HPDE6-E6E7 (cell line): ENCODE results near the gene THSD4.
A peak's percentile ranks its signal among the peaks of the same experiment; 100 is the strongest.
"Not testable (repeated sequence)": the region's sequence is repeated elsewhere in the genome, so short reads cannot be mapped to it uniquely, and the experiment has no call there.

Source experiments
- DNase-seq: peaks from one replicate; pipeline ENCODE4 v3.0.0; 2011; ENCODE audit warnings: missing footprints; ENCODE audit errors: extremely low spot score

Gene THSD4

GRCh38 chr15:71430782-71431181, 315.5 kb downstream of the THSD4 start:
- no peak for DNase-seq

GRCh38 chr15:71431343-71432336, 316.4 kb downstream of the THSD4 start:
- DNase-seq, result no peak

DNA sequence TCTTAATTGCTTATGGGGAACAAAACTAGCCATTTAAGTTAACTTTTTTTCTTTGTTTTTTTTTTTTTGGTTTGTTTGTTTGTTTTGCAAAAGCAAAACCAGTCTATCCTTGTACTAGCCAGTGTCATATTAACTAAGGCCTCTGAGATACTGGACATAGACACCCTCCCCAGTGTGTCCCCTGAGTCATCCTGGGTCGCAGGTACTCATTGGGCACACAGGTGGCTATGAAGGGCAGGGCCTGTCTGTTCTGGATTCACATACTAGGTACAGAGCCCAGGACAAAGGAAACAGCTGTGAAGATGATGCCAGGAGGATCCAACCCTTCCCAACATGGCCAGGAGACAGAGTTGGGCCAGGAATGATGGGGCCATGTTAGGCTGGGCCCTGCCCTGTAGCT, 318.1 kb downstream of the THSD4 start:
- DNase-seq, result no peak

- no peak for DNase-seq
These were observed 319.5 kb downstream of the THSD4 start for GRCh38 chr15:71434774-71435173.

- DNase-seq, result no peak
These were observed 320.3 kb downstream of the THSD4 start for GRCh38 chr15:71435552-71435951.

DNA sequence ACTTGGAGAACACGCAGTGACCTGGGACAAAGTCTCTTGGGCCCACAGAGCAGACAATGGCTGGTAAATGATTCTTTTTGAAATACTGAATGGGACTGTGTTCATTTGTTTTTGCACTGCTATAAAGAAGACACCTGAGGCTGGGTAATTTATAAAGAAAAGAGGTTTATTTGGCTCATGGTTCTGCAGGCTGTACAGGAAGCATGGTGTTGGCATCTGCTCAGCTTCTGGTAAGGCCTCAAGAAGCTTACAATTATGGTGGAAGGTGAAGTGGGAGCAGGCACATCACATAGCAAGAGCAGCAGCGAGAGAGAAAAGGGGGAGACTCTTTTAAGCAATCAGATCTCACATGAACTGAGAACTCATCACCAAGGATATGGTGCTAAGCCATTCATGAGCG, 321.6 kb downstream of the THSD4 start:
- DNase-seq, result no peak

DNA sequence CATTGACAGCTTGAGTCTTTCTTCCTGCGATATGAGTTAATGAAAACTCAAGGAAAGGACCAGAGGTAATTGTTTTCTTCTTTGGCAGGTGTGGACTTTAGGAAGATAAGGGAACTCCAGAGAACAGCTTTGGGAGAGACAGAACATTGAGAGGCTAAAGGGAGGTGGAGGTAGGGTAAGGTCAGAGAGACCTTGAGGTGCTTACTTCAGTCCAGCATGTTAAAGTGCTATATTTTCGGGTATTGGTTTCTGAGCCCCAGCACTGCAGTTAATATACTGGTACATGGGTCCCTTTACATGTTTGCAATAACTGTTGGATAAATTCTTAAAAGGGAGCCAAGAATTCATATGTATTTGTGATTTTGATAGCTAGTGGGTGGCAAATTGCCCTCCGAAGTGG, 322.1 kb downstream of the THSD4 start:
- no peak for DNase-seq

- no peak for DNase-seq
These were observed 322.6 kb downstream of the THSD4 start for GRCh38 chr15:71437919-71438318.

GRCh38 chr15:71439478-71439877, 324.2 kb downstream of the THSD4 start:
- not testable (repeated sequence) for DNase-seq

DNA sequence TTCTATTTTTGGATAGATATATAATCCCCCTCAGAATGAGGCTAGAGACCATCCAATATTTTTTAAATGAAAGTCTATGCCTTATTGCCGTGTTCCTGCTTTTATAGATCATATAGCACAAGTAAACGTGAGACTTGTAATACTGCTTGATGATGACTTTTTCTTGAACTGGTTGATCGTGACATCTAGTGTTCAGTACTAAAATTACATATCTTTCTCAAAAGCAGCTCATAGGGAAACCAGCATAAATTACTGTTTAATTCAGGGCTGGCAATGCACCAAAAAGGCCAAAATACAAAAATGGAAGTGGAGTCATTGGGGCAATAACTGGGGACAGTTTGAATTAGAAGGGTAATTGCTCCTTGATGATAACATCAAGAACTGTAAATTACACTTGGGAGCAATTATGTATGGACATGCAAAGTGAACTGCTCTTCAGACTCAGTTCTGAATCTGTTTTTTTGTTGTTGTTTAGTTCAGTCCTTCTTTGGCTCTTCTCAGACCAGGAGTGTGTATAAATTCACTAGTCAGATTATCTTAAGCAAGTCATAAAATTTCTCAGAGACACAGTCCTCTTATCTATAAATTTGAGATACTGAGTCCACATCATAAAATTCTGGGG, 325.3 kb downstream of the THSD4 start:
- no peak for DNase-seq

DNA sequence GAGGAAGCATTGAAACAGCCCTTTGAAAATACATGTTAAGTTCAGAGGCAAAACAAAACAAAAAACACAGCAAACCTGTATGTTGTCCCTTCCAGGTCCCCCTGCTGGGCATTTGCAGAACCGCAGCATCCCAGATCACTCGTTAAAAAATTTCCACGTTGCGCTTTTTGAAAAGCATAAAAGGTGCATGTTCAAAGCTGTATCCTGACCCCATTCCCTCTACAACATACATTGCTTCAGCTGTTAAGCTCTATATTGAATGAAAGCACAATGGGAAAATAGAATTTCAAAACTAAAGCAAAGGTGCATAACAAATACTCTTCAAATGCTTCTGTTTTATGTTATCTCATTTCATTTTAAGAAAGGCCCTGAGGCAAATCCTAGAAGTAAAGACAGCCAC, 328.3 kb downstream of the THSD4 start:
- DNase-seq, result no peak

DNA sequence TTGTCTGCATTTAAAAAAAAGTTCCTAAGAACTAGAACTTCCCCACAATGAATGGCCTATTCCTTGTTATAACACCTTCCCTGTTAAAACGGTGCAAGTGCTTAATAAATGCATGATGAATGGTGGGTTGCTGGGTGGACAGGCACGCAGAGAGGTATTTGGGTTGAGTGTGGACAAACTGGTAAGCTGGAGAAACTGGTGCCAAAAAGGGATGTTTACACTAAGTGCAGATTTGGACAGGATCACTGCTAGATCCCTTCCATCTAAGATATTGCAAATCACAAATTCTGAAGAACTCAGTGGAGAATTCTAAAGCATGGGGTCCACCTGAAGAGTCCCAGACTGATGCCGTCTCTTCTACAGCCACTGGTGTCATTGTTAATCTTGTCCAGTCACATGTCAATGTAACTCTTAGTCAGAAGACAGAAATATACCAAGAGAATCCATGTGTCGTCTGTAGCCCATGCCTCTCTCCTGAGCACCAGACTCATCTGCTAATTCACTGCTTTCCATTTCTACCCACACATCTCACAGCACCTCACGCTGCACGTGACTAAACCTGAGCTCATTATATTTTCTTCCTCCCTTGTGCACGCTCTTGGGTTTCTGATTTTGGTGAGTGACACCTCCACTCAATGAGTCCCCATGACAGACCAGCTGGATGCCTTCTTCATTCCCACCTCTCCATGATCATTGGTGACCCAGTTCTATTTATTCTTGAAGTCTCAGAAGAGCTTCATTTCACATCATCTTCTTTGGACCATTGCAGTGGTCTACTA, 328.9 kb downstream of the THSD4 start:
- DNase-seq, result no peak

- DNase-seq, result peak; percentile 53
These were observed 329.8 kb downstream of the THSD4 start for GRCh38 chr15:71444866-71445590.

DNA sequence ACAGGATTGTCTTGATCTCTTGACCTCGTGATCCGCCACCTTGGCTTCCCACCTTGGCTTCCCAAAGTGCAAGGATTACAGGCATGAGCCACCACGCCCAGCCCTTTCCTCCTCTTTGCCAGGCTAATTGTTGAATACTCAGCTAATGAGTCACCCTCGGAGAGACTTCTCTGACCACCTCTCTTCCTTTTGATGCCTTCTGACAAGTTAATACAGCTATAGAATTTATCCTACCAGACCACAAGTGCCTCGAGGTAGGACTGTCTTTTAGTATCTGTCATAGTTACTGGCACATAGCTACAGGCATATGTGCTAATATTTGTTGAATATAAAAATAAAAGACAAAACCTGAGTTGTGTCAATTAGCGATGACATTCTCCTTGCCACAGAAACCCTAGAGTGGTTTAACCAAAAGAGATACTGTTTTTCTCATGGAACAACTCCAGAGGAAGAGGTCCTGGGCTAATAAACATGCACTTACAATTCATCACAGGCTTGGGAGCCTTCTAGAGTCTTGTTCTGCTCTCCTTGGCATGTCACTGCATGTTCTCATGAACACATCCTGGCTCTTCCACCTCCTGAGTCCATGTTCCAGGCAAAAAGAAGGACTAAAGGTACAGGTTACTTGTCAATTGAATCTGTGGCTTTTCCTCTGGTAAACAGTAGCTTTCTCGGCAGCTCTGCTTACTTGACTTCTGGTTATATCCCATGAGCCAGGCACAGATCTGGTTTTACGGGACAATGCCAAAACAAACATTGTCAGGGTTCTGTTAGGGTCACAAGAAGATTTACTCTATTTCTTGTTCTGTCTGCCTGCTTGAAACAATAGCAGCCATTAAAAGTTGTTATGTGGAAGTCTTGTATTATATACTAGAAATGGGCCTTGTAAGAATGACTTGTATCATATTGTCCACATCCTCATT, 332.3 kb downstream of the THSD4 start:
- peak; percentile 71 for DNase-seq

DNA sequence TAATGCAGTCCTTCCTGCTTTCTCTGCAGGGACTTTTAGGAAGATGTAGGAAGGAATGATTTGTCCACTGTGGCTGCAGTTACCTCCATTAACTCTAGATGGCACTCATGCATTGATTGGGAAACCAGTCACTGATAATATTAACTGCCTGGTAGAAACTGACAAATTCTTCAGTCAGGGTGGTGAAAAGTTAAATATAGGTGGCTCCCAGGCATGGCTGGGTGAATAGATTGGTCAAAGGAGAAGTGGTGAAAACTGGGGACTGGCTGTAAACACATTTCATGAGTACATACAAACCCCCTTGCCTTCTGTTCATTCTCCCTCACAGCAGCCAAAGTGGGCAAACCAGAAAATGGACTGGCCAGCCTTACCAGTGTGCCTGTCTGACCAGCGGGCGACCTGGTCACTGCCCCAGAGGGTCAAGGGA, 333.4 kb downstream of the THSD4 start:
- DNase-seq, result no peak

DNA sequence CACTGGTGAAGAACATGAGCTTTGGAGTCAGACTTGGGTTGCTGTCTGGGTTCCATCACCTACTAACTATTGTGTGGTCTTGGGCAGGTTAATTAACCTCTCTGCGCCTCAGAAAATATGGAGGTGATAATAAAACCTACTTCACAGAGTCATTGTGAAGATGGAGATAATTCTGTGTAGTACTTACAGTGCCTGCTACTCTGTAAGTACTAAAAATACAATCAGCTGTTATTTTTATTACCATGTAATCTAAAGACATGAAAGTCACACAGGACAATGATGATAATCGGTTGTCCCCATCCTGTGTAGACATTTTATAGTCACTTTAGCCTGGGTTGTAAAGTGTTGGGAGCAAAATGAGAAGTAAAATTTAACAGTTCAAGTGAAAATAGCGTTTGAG, 334.1 kb downstream of the THSD4 start:
- no peak for DNase-seq

DNA sequence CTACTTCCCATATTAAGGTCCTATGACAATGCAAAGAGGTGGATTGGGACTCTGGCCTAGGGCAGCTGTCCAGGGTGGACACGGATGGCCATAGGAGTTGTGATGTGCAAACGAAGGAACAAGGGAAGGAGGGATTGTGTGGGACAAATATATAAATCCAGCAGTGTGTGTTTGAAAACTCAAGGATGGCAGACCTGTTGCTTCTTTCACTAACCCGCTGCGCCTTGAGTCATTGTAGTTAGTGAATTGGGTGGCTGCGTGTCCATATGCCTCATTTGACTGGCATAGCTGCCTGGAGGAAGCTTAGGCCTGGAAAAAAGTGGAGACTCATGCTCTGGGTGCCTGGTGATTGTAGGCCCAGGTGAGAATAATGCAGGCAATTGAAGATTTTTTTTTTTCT, 334.7 kb downstream of the THSD4 start:
- DNase-seq, result no peak

DNA sequence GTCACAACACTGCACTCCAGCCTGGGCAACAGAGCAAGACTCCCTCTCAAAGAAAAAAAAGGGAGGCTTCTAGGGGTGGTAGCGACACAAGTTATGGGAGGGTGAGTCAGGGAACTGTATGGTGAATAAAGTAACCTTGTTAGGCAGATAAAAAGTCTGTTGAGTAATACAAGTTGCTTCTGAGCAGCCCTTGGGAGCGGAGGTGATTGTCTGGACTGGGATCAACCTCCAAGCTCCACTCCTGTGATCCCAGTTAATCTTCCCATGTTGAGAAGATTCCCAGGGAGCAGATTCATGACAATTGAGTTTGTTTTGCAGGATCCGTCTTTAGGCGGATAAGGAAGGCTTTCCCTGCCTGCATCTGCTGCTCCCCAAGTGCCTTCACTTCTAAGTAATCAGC, 335.9 kb downstream of the THSD4 start:
- no peak for DNase-seq

- DNase-seq, result no peak
These were observed 337.6 kb downstream of the THSD4 start for GRCh38 chr15:71452893-71453292.

DNA sequence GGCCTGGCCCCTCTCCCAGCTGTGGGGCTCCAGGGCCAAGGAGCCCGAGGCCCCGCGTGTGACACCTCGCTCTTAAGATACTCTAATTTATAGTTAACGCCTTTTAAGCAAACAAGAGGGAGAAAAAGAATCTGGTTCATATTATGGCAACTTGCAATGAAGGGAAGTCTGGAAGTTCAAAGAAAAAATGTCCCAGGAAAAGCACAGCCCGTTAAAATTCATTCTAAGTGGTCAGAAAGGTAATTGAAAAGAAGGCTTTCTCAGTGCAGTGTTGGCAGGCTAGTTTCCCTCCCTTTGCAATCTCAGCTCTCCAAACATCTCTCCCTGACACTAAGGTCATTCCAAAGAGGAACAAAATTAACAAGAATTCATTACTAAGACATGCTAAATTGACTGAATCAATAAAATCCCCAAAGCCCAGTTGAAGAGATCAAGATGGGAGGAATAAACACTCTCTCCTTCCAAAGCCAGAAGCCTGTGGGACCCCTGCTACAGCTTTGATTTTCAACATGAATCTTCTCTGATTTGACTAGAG, 339.3 kb downstream of the THSD4 start:
- DNase-seq, result no peak
